Muscle layer of colon (tissue), 2 donors: ENCODE results near the gene CHD1L.
"Not testable (repeated sequence)": the region's sequence is repeated elsewhere in the genome, so short reads cannot be mapped to it uniquely, and the experiment has no call there.

Experiments
- H3K27ac ChIP-seq: one replicate; pipeline ENCODE4 v1.7.0; 2013; ENCODE audit warnings: low read depth, mild to moderate bottlenecking, low read length, moderate library complexity
- H3K27me3 ChIP-seq, 2 donors: one replicate each; pipeline ENCODE4 v1.7.0; 2013; ENCODE audit warnings: low read length in 2 of 2, mild to moderate bottlenecking in 2 of 2; ENCODE audit not compliant: insufficient read depth in 2 of 2, control insufficient read depth in 1 of 2
- H3K36me3 ChIP-seq: one replicate; pipeline ENCODE4 v1.7.0; 2013; ENCODE audit warnings: mild to moderate bottlenecking, low read length; ENCODE audit not compliant: insufficient read depth
- H3K4me1 ChIP-seq: one replicate; pipeline ENCODE4 v1.7.0; 2013; ENCODE audit warnings: mild to moderate bottlenecking, low read length; ENCODE audit not compliant: insufficient read depth
- H3K4me3 ChIP-seq, 2 donors: one replicate each; pipeline ENCODE4 v1.7.0; 2013; ENCODE audit warnings: low read length in 2 of 2, low read depth in 1 of 2, mild to moderate bottlenecking in 1 of 2, moderate library complexity in 1 of 2
- H3K9ac ChIP-seq: one replicate; pipeline ENCODE4 v1.7.0; 2013; ENCODE audit warnings: low read length
- H3K9me3 ChIP-seq: one replicate; pipeline ENCODE4 v1.7.0; 2013; ENCODE audit warnings: mild to moderate bottlenecking, low read length
- donor health status: abdominal sarcoma.
- donor health status: Adenocarcinoma of cecum.

Gene CHD1L

GRCh38 chr1:147213271-147213670 is 29.2 kb upstream of the CHD1L start:
- Histone ChIP-seq H3K4me3 (no peak overlapping the region), H3K9me3 (no peaks in the 10 kb centered on the region), H3K9ac (no peak overlapping the region), H3K36me3 (no peaks in the 10 kb centered on the region), H3K4me1 (no peaks in the 10 kb centered on the region), H3K27ac (no peak overlapping the region), H3K27me3 (no peaks in the 10 kb centered on the region)

- Histone ChIP-seq H3K4me1 (no peaks in the 10 kb centered on the region), H3K4me3 (no peak overlapping the region), H3K27ac (no peak overlapping the region), H3K36me3 (no peaks in the 10 kb centered on the region), H3K27me3 (no peaks in the 10 kb centered on the region), H3K9me3 (no peaks in the 10 kb centered on the region), H3K9ac (no peak overlapping the region)
Observed at GRCh38 chr1:147214325-147214724, 28.2 kb upstream of the CHD1L start.

DNA sequence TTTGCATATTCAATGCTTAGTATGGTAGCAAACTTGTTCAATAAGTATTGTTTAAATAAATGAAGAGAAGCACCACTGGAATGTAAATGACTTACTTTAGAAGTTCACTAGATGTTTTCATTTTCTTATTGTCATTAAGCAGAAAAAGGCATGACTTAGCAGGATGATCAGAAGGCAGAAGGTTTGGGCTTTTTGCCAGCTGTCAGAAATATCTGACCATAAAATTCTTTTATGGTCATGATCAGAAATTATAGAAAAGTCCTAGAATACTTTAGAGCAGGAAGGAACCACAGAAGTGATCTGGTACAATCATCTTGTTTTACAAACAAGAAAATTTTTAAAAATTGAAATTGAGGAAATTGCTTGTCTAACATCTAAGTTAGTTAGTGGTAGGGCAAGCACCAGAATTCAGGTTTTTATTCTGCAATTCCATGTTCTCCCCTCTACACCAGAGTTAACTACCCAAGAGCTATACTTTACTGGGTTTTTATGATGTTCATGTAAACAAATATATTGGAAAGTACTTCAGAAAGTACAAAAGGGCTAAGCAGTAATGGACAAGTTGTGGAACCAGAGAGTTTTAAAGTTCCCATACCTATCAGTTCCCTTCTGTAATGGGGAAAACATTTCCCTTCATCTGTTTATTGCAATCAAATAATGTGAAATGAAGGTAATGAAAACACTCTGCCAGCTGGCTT is 27.5 kb upstream of the CHD1L start:
- Histone ChIP-seq H3K4me3 (no peak overlapping the region), H3K9me3 (no peaks in the 10 kb centered on the region), H3K27me3 (no peaks in the 10 kb centered on the region), H3K9ac (no peak overlapping the region), H3K4me1 (no peaks in the 10 kb centered on the region), H3K27ac (no peak overlapping the region), H3K36me3 (no peaks in the 10 kb centered on the region)

- H3K4me1 ChIP-seq: no peaks in the 10 kb centered on the region
- no peaks in the 10 kb centered on the region for H3K36me3 ChIP-seq
- H3K9ac ChIP-seq: no peak overlapping the region
- H3K9me3 ChIP-seq: no peaks in the 10 kb centered on the region
- no peaks in the 10 kb centered on the region for H3K27me3 ChIP-seq
- no peak overlapping the region for H3K27ac ChIP-seq
- no peak overlapping the region for H3K4me3 ChIP-seq
Observed at GRCh38 chr1:147215540-147215916, 27.0 kb upstream of the CHD1L start.

- H3K9me3 ChIP-seq: no peaks in the 10 kb centered on the region
- no peaks in the 10 kb centered on the region for H3K4me1 ChIP-seq
- H3K27me3 ChIP-seq: no peaks in the 10 kb centered on the region
- no peaks in the 10 kb centered on the region for H3K36me3 ChIP-seq
- no peak overlapping the region for H3K27ac ChIP-seq
- no peak overlapping the region for H3K9ac ChIP-seq
- no peak overlapping the region for H3K4me3 ChIP-seq
Observed at GRCh38 chr1:147216124-147216523, 26.4 kb upstream of the CHD1L start.

GRCh38 chr1:147217141-147217540 is 25.3 kb upstream of the CHD1L start:
- Histone ChIP-seq H3K36me3 (no peaks in the 10 kb centered on the region), H3K4me1 (no peaks in the 10 kb centered on the region)

GRCh38 chr1:147218606-147219005 is 23.9 kb upstream of the CHD1L start:
- H3K4me1 ChIP-seq: no peaks in the 10 kb centered on the region
- no peak overlapping the region for H3K4me3 ChIP-seq
- no peaks in the 10 kb centered on the region for H3K36me3 ChIP-seq
- no peaks in the 10 kb centered on the region for H3K9me3 ChIP-seq
- H3K9ac ChIP-seq: no peak overlapping the region
- H3K27ac ChIP-seq: no peak overlapping the region
- H3K27me3 ChIP-seq: no peaks in the 10 kb centered on the region

More at GRCh38 chr1:147217141-147217540, 25.3 kb upstream of the CHD1L start:
- Histone ChIP-seq H3K27ac (no peak overlapping the region), H3K9me3 (no peaks in the 10 kb centered on the region), H3K4me3 (no peak overlapping the region), H3K27me3 (no peaks in the 10 kb centered on the region), H3K9ac (no peak overlapping the region)

- Histone ChIP-seq H3K9ac (no peak overlapping the region), H3K27ac (no peak overlapping the region), H3K27me3 (no peaks in the 10 kb centered on the region), H3K4me3 (no peak overlapping the region), H3K9me3 (no peaks in the 10 kb centered on the region), H3K4me1 (no peaks in the 10 kb centered on the region), H3K36me3 (no peaks in the 10 kb centered on the region)
Observed at GRCh38 chr1:147223740-147224615, 18.5 kb upstream of the CHD1L start.

DNA sequence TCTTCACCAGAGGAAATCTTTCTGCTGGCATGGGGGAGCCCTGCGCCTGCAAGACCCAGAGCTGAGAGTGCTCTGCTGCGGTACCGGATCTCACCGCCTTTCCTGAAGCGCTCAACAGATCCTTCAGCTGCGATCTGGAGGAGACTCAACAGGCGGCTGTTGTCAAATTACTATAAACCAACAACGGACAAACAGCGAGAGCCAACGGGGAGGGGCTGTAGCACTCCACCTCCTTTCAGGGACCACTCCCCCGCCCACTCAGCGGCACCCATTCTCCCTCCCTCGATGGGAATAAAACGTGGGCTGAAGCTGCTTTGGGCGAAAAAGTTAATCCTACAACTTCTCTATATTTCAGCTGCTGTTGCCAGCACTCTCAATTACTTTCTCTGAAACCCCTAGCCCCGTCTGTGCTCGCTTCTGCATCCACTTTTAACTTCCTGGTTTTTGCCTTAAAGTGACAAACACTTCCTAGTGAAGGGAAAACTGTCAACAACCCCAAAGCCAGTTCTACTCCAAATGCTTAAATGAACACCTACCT is 17.2 kb upstream of the CHD1L start, which contains the start of gene FMO5:
TSS of gene FMO5 (minus strand) at position 147 of the 538 bp plus-strand sequence. CDS start 310 bp downstream, outside the sequence.
- no peaks in the 10 kb centered on the region for H3K27me3 ChIP-seq
- H3K9me3 ChIP-seq: no peaks in the 10 kb centered on the region
- H3K4me1 ChIP-seq: no peaks in the 10 kb centered on the region
- peak within 1 kb of the TSS; percentile 5 for H3K27ac ChIP-seq
- H3K36me3 ChIP-seq: no peaks in the 10 kb centered on the region
- peak within 1 kb of the TSS; percentile 65 to 85 for H3K4me3 ChIP-seq
- H3K9ac ChIP-seq: peak within 1 kb of the TSS; percentile 65

- not testable (repeated sequence) for H3K27ac ChIP-seq, H3K27me3 ChIP-seq, H3K9ac ChIP-seq, H3K9me3 ChIP-seq, H3K4me1 ChIP-seq, H3K36me3 ChIP-seq, H3K4me3 ChIP-seq
Observed at GRCh38 chr1:147231032-147231431, 11.5 kb upstream of the CHD1L start.

GRCh38 chr1:147233903-147234302 is 8.6 kb upstream of the CHD1L start:
- not testable (repeated sequence) for H3K27me3 ChIP-seq, H3K9ac ChIP-seq, H3K9me3 ChIP-seq, H3K36me3 ChIP-seq, H3K4me3 ChIP-seq, H3K27ac ChIP-seq, H3K4me1 ChIP-seq
